Muscle layer of duodenum (tissue), 2 donors: Measurements from ENCODE around the gene EFCAB6.

Source experiments
- H3K27ac ChIP-seq: one replicate; pipeline ENCODE4 v1.7.0; 2013; ENCODE audit warnings: mild to moderate bottlenecking, low read length
- H3K27me3 ChIP-seq: one replicate; pipeline ENCODE4 v1.7.0; 2013; ENCODE audit warnings: low read depth, mild to moderate bottlenecking, control low read depth, low read length
- H3K36me3 ChIP-seq, 2 donors: one replicate each; pipeline ENCODE4 v1.7.0; 2013; ENCODE audit warnings: low read length in 2 of 2, control low read depth in 1 of 2, mild to moderate bottlenecking in 1 of 2; ENCODE audit not compliant: insufficient read depth in 2 of 2, control insufficient read depth in 1 of 2
- H3K4me1 ChIP-seq, 2 donors: one replicate each; pipeline ENCODE4 v1.7.0; 2013; ENCODE audit warnings: low read length in 2 of 2, mild to moderate bottlenecking in 2 of 2, control low read depth in 1 of 2, moderate library complexity in 1 of 2; ENCODE audit not compliant: insufficient read depth in 2 of 2, control insufficient read depth in 1 of 2
- H3K4me3 ChIP-seq, 2 donors: one replicate each; pipeline ENCODE4 v1.7.0; 2013; ENCODE audit warnings: low read length in 2 of 2, low read depth in 1 of 2, mild to moderate bottlenecking in 1 of 2
- H3K9me3 ChIP-seq, 2 donors: one replicate each; pipeline ENCODE4 v1.7.0; 2013; ENCODE audit warnings: low read length in 2 of 2, control low read depth in 1 of 2, mild to moderate bottlenecking in 1 of 2; ENCODE audit not compliant: control insufficient read depth in 1 of 2
- donor health status: healthy.

EFCAB6 gene

DNA sequence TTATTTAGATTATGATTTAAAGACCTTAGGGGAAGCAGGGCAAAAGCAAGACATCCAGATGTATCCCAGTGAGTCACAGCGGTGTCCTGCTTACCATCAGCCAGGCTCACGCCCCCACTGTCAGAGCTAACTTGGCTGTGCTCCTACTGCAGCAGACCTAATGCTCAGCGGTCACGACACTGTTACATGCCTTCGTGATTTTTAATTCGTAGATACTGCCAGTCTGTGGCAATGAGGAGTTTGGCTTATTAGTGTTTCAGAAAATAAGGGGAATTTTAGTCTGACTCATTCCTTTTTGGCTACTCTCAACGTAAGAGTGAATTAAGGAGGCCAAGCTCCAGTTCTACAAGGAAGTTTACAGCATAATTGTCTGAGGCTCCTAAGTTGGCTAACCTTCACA, 22.7 kb downstream of the EFCAB6 start:
- no peaks in the 10 kb centered on the region for H3K36me3 ChIP-seq
- H3K4me3 ChIP-seq: no peak overlapping the region
- H3K27ac ChIP-seq: no peak overlapping the region
- H3K4me1 ChIP-seq: peaks cover 0 to 13% of the 10 kb centered on the region in 2 donors
- peaks cover 0 to 2% of the 10 kb centered on the region in 2 donors for H3K9me3 ChIP-seq
- H3K27me3 ChIP-seq: no peaks in the 10 kb centered on the region

DNA sequence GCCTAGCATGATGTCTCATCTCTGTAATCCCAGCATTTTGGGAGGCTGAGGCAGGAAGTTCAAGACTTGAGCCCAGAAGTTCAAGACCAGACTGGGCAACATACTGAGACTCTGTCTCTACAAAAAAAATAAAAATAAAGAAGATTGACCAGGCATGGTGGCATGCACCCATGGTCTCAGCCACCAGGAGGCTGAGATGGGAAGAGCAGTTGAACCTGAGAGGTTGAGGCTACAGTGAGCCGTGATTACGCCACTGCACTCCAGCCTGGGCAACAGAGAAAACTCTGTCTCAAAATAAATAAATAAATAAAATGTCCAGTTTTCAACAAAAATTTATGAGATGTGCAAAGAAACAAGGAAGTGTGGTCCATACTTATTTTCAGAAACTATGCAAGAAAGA, 28.3 kb downstream of the EFCAB6 start:
- Histone ChIP-seq H3K27me3 (no peaks in the 10 kb centered on the region), H3K4me1 (peaks cover 0 to under 1% of the 10 kb centered on the region in 2 donors), H3K9me3 (peaks cover 0 to 2% of the 10 kb centered on the region in 2 donors), H3K36me3 (peaks cover 0 to 3% of the 10 kb centered on the region in 2 donors), H3K4me3 (no peak overlapping the region), H3K27ac (no peak overlapping the region)

DNA sequence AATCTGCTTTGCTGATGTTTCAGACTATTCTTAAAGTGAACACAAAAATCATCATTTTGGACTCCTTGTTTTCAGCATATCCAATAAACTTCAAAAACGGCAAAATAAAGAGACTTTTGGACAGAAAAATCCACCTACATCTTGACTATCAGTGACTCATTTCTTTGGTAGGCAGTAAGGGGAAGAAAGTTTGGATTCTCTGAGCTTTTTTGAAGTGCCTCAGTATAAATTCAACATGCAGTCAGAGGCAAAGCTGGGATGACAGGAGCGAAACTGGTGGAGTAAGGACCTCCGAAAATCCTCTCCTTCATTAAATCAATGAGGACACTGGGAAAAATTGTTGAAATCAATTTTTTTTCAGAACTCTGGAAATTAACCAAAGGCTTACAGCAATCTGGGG, 29.7 kb downstream of the EFCAB6 start:
- no peak overlapping the region for H3K27ac ChIP-seq
- no peaks in the 10 kb centered on the region for H3K4me1 ChIP-seq
- H3K36me3 ChIP-seq: peaks cover 0 to 3% of the 10 kb centered on the region in 2 donors
- H3K9me3 ChIP-seq: peaks cover 0 to 2% of the 10 kb centered on the region in 2 donors
- no peak overlapping the region for H3K4me3 ChIP-seq
- no peaks in the 10 kb centered on the region for H3K27me3 ChIP-seq

DNA sequence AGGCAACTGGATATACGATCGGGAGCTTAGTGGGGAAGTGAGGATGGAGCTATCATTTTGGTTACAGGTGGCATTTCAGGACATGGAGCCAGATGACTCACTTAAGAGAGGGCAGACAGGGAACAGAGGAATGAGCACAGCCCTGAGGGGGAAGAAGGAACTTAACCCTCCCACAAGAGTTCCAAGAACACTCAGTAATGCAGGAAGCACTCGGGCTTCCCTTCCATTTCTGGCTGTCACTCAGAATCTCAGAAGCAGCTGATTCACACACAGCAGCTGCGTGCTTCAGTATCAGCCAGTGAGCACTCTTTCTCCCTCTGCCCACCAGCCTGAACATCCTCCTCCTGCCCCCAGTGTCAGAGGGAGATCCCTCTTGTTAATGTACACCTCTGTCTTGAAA, 34.8 kb downstream of the EFCAB6 start:
- Histone ChIP-seq H3K27me3 (no peaks in the 10 kb centered on the region), H3K9me3 (no peaks in the 10 kb centered on the region), H3K27ac (no peak overlapping the region), H3K4me3 (no peak overlapping the region), H3K36me3 (peaks cover 0 to 3% of the 10 kb centered on the region in 2 donors), H3K4me1 (no peaks in the 10 kb centered on the region)

DNA sequence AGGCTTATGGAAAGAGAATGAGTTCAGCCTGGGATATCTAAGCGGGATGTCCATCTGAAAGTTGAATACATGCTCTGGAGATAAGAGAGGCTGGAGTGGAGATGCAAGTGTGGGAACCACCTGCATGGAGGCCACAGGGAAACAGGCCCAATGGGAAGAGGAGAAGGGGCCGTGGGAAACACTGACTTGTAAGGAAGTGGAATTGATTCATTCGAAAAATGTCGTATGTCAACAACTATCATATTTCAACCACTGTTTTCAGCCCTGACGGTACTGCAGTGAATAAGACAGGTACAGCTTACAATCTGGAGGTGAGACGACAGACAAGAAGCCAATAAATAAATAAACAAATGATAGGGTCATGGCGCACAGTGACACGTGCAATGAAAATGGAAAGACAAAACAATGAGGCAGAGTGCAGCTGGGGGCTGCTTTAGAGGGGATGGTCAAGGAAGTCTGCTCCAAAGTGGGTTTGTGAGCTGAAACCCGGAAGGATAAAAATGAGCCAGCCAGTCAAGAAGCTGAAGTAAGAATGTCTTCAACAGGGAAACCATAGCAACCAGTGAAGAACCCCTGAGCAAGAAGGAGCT, 35.9 kb downstream of the EFCAB6 start:
- no peak overlapping the region for H3K27ac ChIP-seq
- no peaks in the 10 kb centered on the region for H3K4me1 ChIP-seq
- H3K36me3 ChIP-seq: peaks cover 0 to 3% of the 10 kb centered on the region in 2 donors
- no peaks in the 10 kb centered on the region for H3K9me3 ChIP-seq
- H3K4me3 ChIP-seq: no peak overlapping the region
- no peaks in the 10 kb centered on the region for H3K27me3 ChIP-seq

DNA sequence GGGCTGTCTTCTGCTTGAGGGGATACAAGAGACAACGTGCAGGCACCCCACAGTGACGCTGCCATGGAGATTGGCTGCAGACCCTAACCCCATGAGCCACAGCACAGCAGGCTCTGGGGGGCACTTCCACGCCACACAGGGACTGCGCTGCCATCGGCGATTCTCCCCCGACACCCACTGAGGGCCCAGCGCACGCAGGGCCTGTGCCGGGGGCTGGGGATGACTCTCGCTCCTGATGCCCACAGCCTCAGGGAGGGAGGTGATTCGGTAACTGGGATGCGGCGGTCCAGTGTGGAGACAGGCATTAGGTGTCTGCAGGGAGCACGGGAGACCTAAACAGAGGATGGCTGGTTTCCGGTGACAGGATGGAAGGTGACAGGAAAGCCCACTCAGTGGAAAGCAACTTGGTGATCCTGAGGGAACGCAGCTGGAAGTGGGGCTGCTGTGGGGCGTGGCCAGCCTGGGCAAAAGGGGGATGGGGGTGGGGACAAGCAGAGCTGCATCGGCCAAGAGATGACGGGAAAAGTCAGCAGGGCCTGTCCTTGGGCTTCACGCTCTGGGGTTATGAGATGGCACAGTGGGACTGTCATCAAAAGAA, 37.7 kb downstream of the EFCAB6 start:
- no peaks in the 10 kb centered on the region for H3K36me3 ChIP-seq
- no peaks in the 10 kb centered on the region for H3K4me1 ChIP-seq
- H3K9me3 ChIP-seq: no peaks in the 10 kb centered on the region

DNA sequence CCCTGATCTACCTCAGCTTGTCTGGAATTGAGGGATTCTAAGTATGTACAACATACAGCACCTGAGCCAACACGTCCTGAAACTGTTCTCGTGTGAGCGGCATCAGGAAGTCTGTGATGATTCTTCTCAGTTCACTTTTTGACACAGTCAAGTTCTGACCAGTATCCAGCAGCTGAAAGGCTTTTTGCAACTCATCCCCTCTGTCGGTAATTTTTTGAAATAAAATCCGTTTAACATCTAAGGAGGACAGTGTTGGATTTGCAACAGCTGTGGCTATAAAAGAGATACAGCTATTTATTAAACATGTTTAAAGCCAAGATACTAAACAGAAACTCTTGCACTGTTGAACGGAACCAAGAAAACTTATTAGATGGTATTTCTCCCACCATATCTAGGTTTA, 39.3 kb downstream of the EFCAB6 start:
- Histone ChIP-seq H3K27ac (no peak overlapping the region), H3K27me3 (no peaks in the 10 kb centered on the region), H3K9me3 (no peaks in the 10 kb centered on the region), H3K4me3 (no peak overlapping the region), H3K36me3 (no peaks in the 10 kb centered on the region), H3K4me1 (no peaks in the 10 kb centered on the region)

More for the DNA sequence above, 37.7 kb downstream of the EFCAB6 start:
- H3K27me3 ChIP-seq: no peaks in the 10 kb centered on the region
- H3K4me3 ChIP-seq: no peak overlapping the region
- no peak overlapping the region for H3K27ac ChIP-seq

DNA sequence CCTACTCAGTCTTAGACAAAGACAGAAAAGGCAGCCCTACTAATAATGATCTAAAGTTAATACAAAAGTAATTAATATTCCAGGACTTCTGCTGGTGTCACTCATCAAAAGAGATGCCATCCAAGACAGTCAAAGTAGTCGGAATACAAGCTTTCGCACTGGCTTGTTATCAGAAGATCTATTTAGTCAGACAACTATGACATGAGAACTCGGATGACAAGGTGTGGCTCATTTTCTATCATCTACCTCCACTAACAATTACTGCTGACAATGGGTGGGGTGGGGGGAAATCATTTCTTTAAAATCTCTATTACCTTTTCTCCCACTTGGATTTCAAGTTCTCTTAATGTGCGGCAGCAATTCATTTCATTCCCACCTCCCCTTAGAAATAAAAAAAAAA, 56.7 kb downstream of the EFCAB6 start:
- Histone ChIP-seq H3K27me3 (no peaks in the 10 kb centered on the region), H3K9me3 (no peaks in the 10 kb centered on the region), H3K4me3 (no peak overlapping the region), H3K27ac (no peak overlapping the region), H3K4me1 (no peaks in the 10 kb centered on the region), H3K36me3 (no peaks in the 10 kb centered on the region)

DNA sequence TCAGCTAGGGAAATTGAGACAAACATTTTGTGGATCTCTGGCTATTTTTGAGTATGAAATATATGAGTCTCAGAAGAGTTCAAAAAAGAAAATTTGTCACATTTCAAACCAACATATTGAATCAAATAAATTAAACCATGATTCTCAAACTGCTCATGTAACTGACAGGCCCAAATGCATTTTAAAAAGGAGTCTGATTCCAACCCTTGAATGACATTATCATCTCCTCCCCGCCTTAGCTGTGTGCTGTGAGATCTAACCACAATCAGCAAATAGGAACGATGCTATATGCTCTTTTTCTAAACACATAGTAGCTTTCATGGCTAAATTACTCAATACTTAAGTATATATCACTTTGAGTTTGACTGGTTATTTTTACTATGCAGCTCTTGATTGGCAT, 57.1 kb downstream of the EFCAB6 start:
- Histone ChIP-seq H3K9me3 (no peaks in the 10 kb centered on the region), H3K4me1 (no peaks in the 10 kb centered on the region), H3K4me3 (no peak overlapping the region), H3K36me3 (no peaks in the 10 kb centered on the region), H3K27me3 (no peaks in the 10 kb centered on the region), H3K27ac (no peak overlapping the region)

DNA sequence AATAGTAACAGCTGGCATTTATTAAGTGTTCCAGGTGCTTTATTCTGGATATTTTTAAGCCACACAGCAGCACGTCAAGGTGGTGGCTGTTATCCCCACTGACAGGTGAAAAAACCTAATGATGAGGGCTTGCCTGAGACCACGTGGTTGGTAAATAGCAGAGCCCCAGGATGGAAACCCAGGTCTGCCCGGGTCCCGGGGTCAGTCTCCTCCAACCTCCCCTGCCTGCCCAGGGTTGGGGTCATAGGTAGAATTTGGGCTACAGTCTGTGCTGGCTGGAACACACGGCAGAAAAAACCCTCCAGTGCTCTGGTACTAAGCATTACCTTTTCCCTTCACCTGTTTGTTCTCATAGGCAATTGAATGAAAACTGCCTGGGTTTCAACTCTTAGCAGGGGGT, 57.9 kb downstream of the EFCAB6 start:
- Histone ChIP-seq H3K4me3 (no peak overlapping the region), H3K4me1 (no peaks in the 10 kb centered on the region), H3K27me3 (no peaks in the 10 kb centered on the region), H3K27ac (no peak overlapping the region), H3K36me3 (no peaks in the 10 kb centered on the region), H3K9me3 (no peaks in the 10 kb centered on the region)

DNA sequence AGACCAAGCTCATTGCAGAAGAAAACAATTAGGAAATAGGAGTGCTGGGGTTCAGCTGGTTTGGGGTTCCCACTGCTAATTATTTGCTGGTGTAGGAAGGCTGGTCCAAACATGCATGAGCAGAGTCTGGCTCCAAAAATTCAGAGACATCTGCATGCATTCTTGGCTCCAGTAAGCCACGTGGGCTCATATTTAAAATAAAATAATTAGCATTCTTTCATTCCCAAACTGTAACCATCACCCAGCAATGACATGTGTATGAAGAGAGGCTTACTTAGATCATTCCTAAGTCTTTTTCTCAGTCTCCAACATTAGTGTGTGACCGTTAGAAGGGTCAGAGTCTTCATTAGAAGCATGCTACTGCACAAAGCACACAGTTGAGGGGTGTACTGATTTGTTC, 58.4 kb downstream of the EFCAB6 start:
- no peak overlapping the region for H3K27ac ChIP-seq
- H3K4me1 ChIP-seq: no peaks in the 10 kb centered on the region
- H3K9me3 ChIP-seq: no peaks in the 10 kb centered on the region
- no peak overlapping the region for H3K4me3 ChIP-seq
- H3K36me3 ChIP-seq: no peaks in the 10 kb centered on the region
- no peaks in the 10 kb centered on the region for H3K27me3 ChIP-seq

DNA sequence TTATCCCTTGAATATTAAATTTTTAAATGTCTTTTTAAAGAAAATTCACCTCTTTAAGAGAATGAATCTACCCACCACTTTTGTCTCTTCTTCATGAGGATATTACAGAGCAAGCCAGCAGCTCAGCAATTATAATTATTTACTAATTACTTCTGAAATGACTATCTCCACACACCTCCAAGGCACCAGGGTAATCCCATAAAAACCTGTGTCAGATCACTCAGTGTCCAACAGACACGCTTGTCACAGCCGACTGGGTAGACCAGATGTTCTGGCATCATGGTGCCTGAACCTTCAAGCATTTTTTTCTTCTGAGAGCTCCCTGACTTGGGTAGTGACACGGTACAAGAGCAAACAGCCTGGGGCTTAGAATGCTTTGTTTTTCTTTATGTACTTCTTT, 61.4 kb downstream of the EFCAB6 start:
- H3K4me3 ChIP-seq: no peak overlapping the region
- H3K9me3 ChIP-seq: no peaks in the 10 kb centered on the region
- H3K27ac ChIP-seq: no peak overlapping the region
- H3K4me1 ChIP-seq: no peaks in the 10 kb centered on the region
- H3K27me3 ChIP-seq: no peaks in the 10 kb centered on the region
- no peaks in the 10 kb centered on the region for H3K36me3 ChIP-seq
